ENCODE results near the gene OR4F6. TPM values are rescaled to one million over a fixed set of nuclear protein-coding genes. Genes with fewer than 3 reads are reported as not detected.

Gene OR4F6, protein sequence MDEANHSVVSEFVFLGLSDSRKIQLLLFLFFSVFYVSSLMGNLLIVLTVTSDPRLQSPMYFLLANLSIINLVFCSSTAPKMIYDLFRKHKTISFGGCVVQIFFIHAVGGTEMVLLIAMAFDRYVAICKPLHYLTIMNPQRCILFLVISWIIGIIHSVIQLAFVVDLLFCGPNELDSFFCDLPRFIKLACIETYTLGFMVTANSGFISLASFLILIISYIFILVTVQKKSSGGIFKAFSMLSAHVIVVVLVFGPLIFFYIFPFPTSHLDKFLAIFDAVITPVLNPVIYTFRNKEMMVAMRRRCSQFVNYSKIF
- total RNA-seq (2022; extraction: Qiagen RNA extraction; ENCODE audit: low read depth) = not detected in 5 replicates

GRCh38 chr15:101803209-101803608, at the start of gene OR4F6:
OR4F6 (plus strand) TSS chr15:101803509; CDS start chr15:101805720, 2,211 bp downstream.

GRCh38 chr15:101811902-101812301, 8.6 kb downstream of the OR4F6 start, which contains the start of gene OR4F15:
OR4F15 (plus strand) TSS chr15:101812202; CDS start chr15:101818187, 5,985 bp downstream.

Other genes starting within 250 kb of the OR4F6 start
- 23.5 to 32.9 TPM (median 28.0 TPM) in 5 replicates for gene TM2D3, start 151.1 kb upstream of the OR4F6 start, total RNA-seq (2022; extraction: Qiagen RNA extraction; ENCODE audit: low read depth)
- gene TARS3, start 79.0 kb upstream of the OR4F6 start, total RNA-seq (2022; extraction: Qiagen RNA extraction; ENCODE audit: low read depth) = 6.0 to 8.2 TPM (median 7.0 TPM) in 5 replicates
- gene OR4F15, start 8.7 kb downstream of the OR4F6 start, total RNA-seq (2022; extraction: Qiagen RNA extraction; ENCODE audit: low read depth) = not detected in 5 replicates